Measurements from ENCODE around the gene ALAS1.

GRCh38 chr3:52150860-52151259 lies 47.1 kb upstream of the ALAS1 start:
- TF ChIP-seq, protein P1, sequence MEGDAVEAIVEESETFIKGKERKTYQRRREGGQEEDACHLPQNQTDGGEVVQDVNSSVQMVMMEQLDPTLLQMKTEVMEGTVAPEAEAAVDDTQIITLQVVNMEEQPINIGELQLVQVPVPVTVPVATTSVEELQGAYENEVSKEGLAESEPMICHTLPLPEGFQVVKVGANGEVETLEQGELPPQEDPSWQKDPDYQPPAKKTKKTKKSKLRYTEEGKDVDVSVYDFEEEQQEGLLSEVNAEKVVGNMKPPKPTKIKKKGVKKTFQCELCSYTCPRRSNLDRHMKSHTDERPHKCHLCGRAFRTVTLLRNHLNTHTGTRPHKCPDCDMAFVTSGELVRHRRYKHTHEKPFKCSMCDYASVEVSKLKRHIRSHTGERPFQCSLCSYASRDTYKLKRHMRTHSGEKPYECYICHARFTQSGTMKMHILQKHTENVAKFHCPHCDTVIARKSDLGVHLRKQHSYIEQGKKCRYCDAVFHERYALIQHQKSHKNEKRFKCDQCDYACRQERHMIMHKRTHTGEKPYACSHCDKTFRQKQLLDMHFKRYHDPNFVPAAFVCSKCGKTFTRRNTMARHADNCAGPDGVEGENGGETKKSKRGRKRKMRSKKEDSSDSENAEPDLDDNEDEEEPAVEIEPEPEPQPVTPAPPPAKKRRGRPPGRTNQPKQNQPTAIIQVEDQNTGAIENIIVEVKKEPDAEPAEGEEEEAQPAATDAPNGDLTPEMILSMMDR (IDR thresholded peaks at IDR 0.05) = no peak
- TF ChIP-seq EP300 (IDR thresholded peaks at IDR 0.05; ENCODE audit: low read depth) = no peak
- no peak for TF ChIP-seq POLR2A (IDR thresholded peaks at IDR 0.05)
- no peak for TF ChIP-seq POLR2AphosphoS5 (IDR thresholded peaks at IDR 0.05)

All from transverse colon (tissue), 4 donors.